ENCODE results near the gene GADL1. TPM values are rescaled to one million over a fixed set of nuclear protein-coding genes. Genes with fewer than 3 reads are reported as not detected.

Gene GADL1
- total RNA-seq, 1 donor from 2014 or later, result not detected

DNA sequence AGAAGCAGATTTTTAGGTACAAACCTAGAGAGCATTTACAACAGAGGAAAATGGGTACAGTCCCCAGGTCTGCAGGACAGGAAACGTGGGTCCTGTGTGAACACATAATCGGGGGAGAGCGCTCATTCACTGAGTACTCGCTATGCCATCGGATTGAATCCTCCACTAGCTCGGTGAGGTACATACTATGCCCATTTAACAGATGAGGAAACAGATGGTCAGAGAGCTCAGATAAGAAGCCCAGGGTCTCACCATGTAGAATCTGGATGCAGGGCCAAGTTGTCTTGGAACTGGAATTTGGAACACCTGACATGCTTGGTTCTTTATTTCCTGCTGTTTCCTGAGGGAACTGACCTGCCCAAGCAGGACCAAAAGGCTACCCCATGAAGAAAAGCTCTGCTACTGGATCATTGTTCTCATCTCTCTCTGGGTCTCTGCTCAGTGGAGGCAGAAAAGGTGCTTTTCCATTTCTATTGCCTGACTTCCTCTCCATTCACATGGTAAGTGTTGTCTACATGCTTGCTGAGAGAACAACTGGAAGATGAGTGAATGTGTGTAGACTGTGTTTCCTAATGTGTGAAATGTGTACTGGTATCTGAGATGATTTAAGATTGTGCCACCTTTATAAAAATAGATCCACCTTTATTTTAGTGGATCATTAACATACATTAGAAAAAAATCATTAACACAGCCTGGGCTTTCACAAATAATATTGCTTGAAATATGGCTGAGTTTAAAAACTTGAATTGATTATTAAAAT, 199.0 kb downstream of the GADL1 start:
- H3K9me3 ChIP-seq, result no peaks in the 10 kb centered on the region
- no peak overlapping the region for H3K27ac ChIP-seq
- H3K36me3 ChIP-seq, result peaks cover 75% of the 10 kb centered on the region
- TF ChIP-seq, protein P1, sequence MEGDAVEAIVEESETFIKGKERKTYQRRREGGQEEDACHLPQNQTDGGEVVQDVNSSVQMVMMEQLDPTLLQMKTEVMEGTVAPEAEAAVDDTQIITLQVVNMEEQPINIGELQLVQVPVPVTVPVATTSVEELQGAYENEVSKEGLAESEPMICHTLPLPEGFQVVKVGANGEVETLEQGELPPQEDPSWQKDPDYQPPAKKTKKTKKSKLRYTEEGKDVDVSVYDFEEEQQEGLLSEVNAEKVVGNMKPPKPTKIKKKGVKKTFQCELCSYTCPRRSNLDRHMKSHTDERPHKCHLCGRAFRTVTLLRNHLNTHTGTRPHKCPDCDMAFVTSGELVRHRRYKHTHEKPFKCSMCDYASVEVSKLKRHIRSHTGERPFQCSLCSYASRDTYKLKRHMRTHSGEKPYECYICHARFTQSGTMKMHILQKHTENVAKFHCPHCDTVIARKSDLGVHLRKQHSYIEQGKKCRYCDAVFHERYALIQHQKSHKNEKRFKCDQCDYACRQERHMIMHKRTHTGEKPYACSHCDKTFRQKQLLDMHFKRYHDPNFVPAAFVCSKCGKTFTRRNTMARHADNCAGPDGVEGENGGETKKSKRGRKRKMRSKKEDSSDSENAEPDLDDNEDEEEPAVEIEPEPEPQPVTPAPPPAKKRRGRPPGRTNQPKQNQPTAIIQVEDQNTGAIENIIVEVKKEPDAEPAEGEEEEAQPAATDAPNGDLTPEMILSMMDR (IDR thresholded peaks at IDR 0.05), result no peak
- DNase-seq, result no peak
- H3K4me1 ChIP-seq, result peaks cover 27% of the 10 kb centered on the region
- ATAC-seq, result no peak
- intact Hi-C loops (cut with DNase I), result loop anchor here (10.0 kb wide), 1 partner anchor 581 kb away; no protein-coding TSS in a partner anchor
- H3K27me3 ChIP-seq, result no peaks in the 10 kb centered on the region
- no peak overlapping the region for H3K4me3 ChIP-seq

DNA sequence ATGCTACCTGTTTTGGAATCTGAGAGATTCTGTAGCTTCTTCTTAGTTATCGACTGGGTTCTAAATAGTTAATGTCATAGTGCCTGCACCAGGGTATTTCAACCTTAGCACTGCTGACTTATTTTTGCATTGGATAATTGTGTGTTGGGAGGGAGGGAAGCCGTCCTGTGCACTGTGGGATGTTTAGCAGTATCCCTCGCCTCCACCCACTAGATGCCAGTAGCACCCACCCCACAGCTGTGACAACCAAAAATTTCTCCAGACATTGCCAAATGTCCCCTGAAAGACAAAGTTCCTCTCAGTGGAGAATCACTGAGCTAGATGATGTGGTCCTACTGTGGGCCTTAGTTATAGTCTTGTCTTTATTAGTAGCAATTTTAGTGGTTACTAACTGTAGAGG, 199.8 kb downstream of the GADL1 start:
- no peaks in the 10 kb centered on the region for H3K9me3 ChIP-seq
- ATAC-seq, result no peak
- no peak for DNase-seq
- H3K27me3 ChIP-seq, result no peaks in the 10 kb centered on the region
- intact Hi-C loops (cut with DNase I), result loop anchor here (10.0 kb wide), 1 partner anchor 580 kb away; no protein-coding TSS in a partner anchor
- peaks cover 35% of the 10 kb centered on the region for H3K4me1 ChIP-seq
- H3K36me3 ChIP-seq, result peaks cover 83% of the 10 kb centered on the region
- no peak overlapping the region for H3K4me3 ChIP-seq
- H3K27ac ChIP-seq, result no peak overlapping the region
- TF ChIP-seq, protein P1 (IDR thresholded peaks at IDR 0.05), result no peak

DNA sequence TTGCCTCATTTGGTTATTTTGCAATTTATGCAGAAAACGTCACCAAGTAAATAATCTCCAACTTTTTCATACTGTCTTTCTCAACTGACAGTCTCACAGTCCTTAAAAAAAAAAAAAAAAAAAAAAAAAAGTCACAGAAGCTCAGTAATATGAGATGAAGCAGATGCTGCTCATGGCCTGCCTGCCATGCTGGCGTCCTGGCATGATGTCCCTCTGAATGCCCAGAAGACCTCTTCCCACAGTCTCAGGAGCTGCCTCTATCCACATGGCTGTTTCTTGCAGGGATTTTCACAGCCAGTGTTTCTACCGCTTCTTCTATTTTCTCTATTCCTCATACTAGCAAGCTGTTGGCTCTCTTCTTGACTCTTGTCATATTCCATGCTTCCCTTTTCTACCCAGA, 200.3 kb downstream of the GADL1 start:
- TF ChIP-seq, protein P1 (IDR thresholded peaks at IDR 0.05), result no peak
- ATAC-seq (no peak), DNase-seq (no peak)
- H3K36me3 ChIP-seq, result peaks cover 88% of the 10 kb centered on the region
- no peaks in the 10 kb centered on the region for H3K27me3 ChIP-seq
- H3K4me3 ChIP-seq, result no peak overlapping the region
- no peaks in the 10 kb centered on the region for H3K9me3 ChIP-seq
- intact Hi-C loops (cut with DNase I), result loop anchor here (10.0 kb wide), 1 partner anchor 579 kb away; no protein-coding TSS in a partner anchor
- H3K4me1 ChIP-seq, result peaks cover 40% of the 10 kb centered on the region
- no peak overlapping the region for H3K27ac ChIP-seq

DNA sequence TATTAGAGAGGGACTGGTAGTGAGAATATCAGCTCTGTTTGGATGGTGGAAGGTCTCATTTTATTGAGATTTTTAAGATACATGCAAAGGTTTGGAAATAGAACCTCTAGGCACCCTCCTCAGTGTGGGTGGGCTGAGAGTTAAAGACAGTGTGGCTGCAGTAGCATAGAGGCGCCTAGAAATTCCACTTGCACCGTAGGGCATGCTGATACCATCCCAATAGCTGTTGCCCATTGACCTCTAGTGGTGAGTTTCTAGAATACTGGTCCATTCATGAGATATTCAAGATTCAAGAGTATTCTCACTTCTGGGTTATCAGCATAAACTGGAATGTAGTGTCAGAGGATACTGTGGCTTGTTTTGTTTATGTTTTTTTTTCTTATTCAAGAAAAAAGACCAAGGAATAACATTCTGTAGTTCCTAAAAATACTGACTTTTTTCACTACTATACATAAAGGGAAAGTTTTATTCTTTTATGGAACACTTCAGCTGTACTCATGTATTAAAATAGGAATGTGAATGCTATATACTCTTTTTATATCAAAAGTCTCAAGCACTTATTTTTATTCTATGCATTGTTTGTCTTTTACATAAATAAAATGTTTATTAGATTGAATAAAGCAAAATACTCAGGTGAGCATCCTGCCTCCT, 200.9 kb downstream of the GADL1 start:
- Histone ChIP-seq H3K27me3 (no peaks in the 10 kb centered on the region), H3K4me3 (no peak overlapping the region), H3K4me1 (peaks cover 46% of the 10 kb centered on the region), H3K27ac (no peak overlapping the region), H3K36me3 (peaks cover 92% of the 10 kb centered on the region), H3K9me3 (no peaks in the 10 kb centered on the region)
- intact Hi-C loops (cut with DNase I), result loop anchor here (10.0 kb wide), 1 partner anchor 579 kb away; no protein-coding TSS in a partner anchor
- TF ChIP-seq, protein P1 (IDR thresholded peaks at IDR 0.05), result peak; percentile 83
- ATAC-seq (peak; percentile 90), DNase-seq (no peak)

DNA sequence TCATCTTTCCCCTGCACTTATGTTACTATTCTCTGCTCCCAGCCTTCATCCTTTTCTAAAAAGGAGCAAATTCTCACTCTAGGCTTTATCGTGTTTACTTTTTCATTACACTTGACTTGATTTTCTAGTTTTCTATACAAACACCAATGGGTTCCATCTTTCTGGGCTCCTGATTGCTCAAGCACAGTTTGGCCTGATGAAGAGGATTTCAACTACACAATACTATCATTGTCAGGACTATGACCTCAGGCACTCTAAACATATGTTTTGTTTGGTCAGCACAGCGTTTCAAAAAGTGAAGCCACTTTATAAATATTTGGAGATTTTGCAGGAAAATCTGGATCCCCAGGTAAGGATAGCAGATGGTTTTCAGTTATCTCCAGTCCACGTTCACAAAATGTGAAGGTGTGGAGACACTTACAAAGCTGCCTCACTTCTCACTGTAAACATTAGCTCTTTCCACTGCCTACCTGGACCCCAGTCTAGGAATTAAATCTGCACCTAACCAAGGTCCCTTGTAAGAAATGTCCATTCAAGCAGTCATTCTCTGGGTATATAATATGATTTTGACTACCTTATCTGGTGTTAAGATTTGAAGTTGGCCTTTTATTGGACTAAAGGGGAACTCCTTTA, 201.8 kb downstream of the GADL1 start:
- ATAC-seq, result no peak
- Histone ChIP-seq H3K4me1 (peaks cover 56% of the 10 kb centered on the region), H3K27ac (no peak overlapping the region)

More for the DNA sequence above, 201.8 kb downstream of the GADL1 start:
- no peaks in the 10 kb centered on the region for H3K9me3 ChIP-seq
- DNase-seq, result no peak
- no peak overlapping the region for H3K4me3 ChIP-seq
- TF ChIP-seq, protein P1 (IDR thresholded peaks at IDR 0.05), result no peak
- no peaks in the 10 kb centered on the region for H3K27me3 ChIP-seq
- peaks cover 93% of the 10 kb centered on the region for H3K36me3 ChIP-seq
- intact Hi-C loops (cut with DNase I), result loop anchor here (10.0 kb wide), 1 partner anchor 578 kb away; no protein-coding TSS in a partner anchor
